GM21786 (cell line): ENCODE results near the gene TUBA8.
A peak's percentile ranks its signal among the peaks of the same experiment; 100 is the strongest.
"Not testable (repeated sequence)": the region's sequence is repeated elsewhere in the genome, so short reads cannot be mapped to it uniquely, and the experiment has no call there.

Experiments
- ATAC-seq: cut with Tn5 transposase; IDR thresholded peaks from one replicate; pipeline ENCODE4 v1.9.1; 2021; ENCODE audit not compliant: unreplicated experiment

The TUBA8 gene

GRCh38 chr22:18123476-18124025, 12.9 kb downstream of the TUBA8 start:
- not testable (repeated sequence) for ATAC-seq

GRCh38 chr22:18126606-18127005, 16.0 kb downstream of the TUBA8 start:
- ATAC-seq: no peak

- no peak for ATAC-seq
These were observed 19.4 kb downstream of the TUBA8 start for GRCh38 chr22:18130018-18130417.

- no peak for ATAC-seq
These were observed 20.3 kb downstream of the TUBA8 start for GRCh38 chr22:18130699-18131429.

GRCh38 chr22:18133452-18133851, 22.8 kb downstream of the TUBA8 start:
- no peak for ATAC-seq

- no peak for ATAC-seq
These were observed 26.1 kb downstream of the TUBA8 start for GRCh38 chr22:18136563-18137320.

GRCh38 chr22:18141004-18141403, 30.4 kb downstream of the TUBA8 start:
- not testable (repeated sequence) for ATAC-seq

- ATAC-seq: no peak
These were observed 33.5 kb downstream of the TUBA8 start for GRCh38 chr22:18144105-18144504.

- no peak for ATAC-seq
These were observed 35.2 kb downstream of the TUBA8 start for GRCh38 chr22:18145676-18146388.

- ATAC-seq: no peak
These were observed 35.8 kb downstream of the TUBA8 start for GRCh38 chr22:18146389-18146753.

GRCh38 chr22:18147791-18148190, 37.2 kb downstream of the TUBA8 start:
- no peak for ATAC-seq

- ATAC-seq: no peak
These were observed 37.8 kb downstream of the TUBA8 start for GRCh38 chr22:18148293-18148965.

GRCh38 chr22:18152519-18152918, 41.9 kb downstream of the TUBA8 start:
- no peak for ATAC-seq

- ATAC-seq: no peak
These were observed 44.3 kb downstream of the TUBA8 start for GRCh38 chr22:18154821-18155390.

GRCh38 chr22:18155546-18155945, 44.9 kb downstream of the TUBA8 start:
- ATAC-seq: not testable (repeated sequence)

- no peak for ATAC-seq
These were observed 46.5 kb downstream of the TUBA8 start for GRCh38 chr22:18156878-18157713.

GRCh38 chr22:18157714-18158028, 47.1 kb downstream of the TUBA8 start:
- no peak for ATAC-seq

GRCh38 chr22:18160641-18161040, 50.0 kb downstream of the TUBA8 start:
- ATAC-seq: not testable (repeated sequence)

- peak; percentile 75 for ATAC-seq
These were observed 53.2 kb downstream of the TUBA8 start for GRCh38 chr22:18163843-18164242.

- ATAC-seq: peak; percentile 9
These were observed 54.0 kb downstream of the TUBA8 start for GRCh38 chr22:18164584-18164983.
